K562 (cell line): ENCODE results near the gene CALR3. TPM values are rescaled to one million over a fixed set of nuclear protein-coding genes. Genes with fewer than 3 reads are reported as not detected.

Experiments
- ARID1B ChIP-seq: fragments of 450-650 bp; IDR thresholded peaks from 2 replicates; pipeline ENCODE4 v1.6.1; 2016; ENCODE audit warnings: antibody characterized with exemption, mild to moderate bottlenecking, inconsistent platforms
- CEBPB ChIP-seq: fragments of 450-650 bp; IDR thresholded peaks from 2 replicates; pipeline ENCODE4 v1.6.1; 2016; ENCODE audit warnings: missing genetic modification characterization, missing compliant biosample characterization
- ELF1 ChIP-seq: fragments of 200-800 bp; sonication (Bioruptor generic); IDR thresholded peaks from 2 replicates; pipeline ENCODE4 v1.6.1; 2016; ENCODE audit warnings: missing genetic modification characterization, missing compliant biosample characterization
- FOXM1 ChIP-seq, 2 experiments: fragments of 450-650 bp in 1 of 2; sonication (generic) in 1 of 2; formaldehyde crosslinking in 1 of 2; IDR thresholded peaks; 2 replicates each; pipeline versions ENCODE4 v1.6.1 to v1.9.0; 2017 to 2022; ENCODE audit warnings: low read depth in 2 of 2, mild to moderate bottlenecking in 2 of 2, missing genetic modification reagents in 1 of 2, moderate library complexity in 1 of 2
- MAFF ChIP-seq: IDR thresholded peaks from 2 replicates; pipeline ENCODE4 v1.6.1; 2012; ENCODE audit warnings: low read length, improper control_type of control experiment
- NCOR1 ChIP-seq: fragments of 450-650 bp; IDR thresholded peaks from 2 replicates; pipeline ENCODE4 v1.6.1; 2016; ENCODE audit warnings: mild to moderate bottlenecking, moderate library complexity
- NEUROD1 ChIP-seq: fragments of 150-350 bp; IDR thresholded peaks from 2 replicates; pipeline ENCODE4 v1.6.1; 2014; ENCODE audit warnings: borderline replicate concordance, low read length, low read depth; ENCODE audit not compliant: partially characterized antibody
- SMARCA4 ChIP-seq: fragments of 450-650 bp; IDR thresholded peaks from 2 replicates; pipeline ENCODE4 v1.6.1; 2016
- TEAD1 ChIP-seq, 2 experiments: fragments of 450-650 bp in 1 of 2; sonication (generic) in 1 of 2; formaldehyde crosslinking; IDR thresholded peaks; 2 replicates each; pipeline versions ENCODE4 v1.4.0 to v1.8.0; 2020 to 2022; ENCODE audit warnings: mild to moderate bottlenecking in 2 of 2, missing genetic modification reagents in 1 of 2
- ZNF282 ChIP-seq: sonication (generic); formaldehyde crosslinking; IDR thresholded peaks from 2 replicates; pipeline ENCODE4 v1.8.1; 2023; ENCODE audit warnings: missing genetic modification reagents
- ZNF583 ChIP-seq: fragments of 250-450 bp; sonication (Bioruptor Pico); IDR thresholded peaks from 2 replicates; pipeline ENCODE4 v1.4.0; 2020
- ZNF644 ChIP-seq: fragments of 200-800 bp; sonication (Bioruptor generic); IDR thresholded peaks from 2 replicates; pipeline ENCODE4 v1.6.1; 2016; ENCODE audit warnings: low read depth, missing genetic modification characterization, missing compliant biosample characterization
- polyA plus RNA-seq, 8 experiments: library from polyadenylated mRNA; depleted of rRNA in 4 of 8; stranded (reverse) in 5 of 8; unstranded in 3 of 8; fragments of >200 nt; fragmentation: Nextera tagmentation in 2 of 8; fragmentation: Illumina TruSeq in 1 of 8; extraction: Ambion mirVana in 2 of 8; extraction: Trizol in 1 of 8; gene quantifications; 2 replicates each; pipeline versions ENCODE4 v1.2.1 to v1.2.3, GENCODE V29; 2011 to 2014; ENCODE audit warnings: inconsistent platforms in 1 of 8, missing spikeins in 1 of 8
- total RNA-seq, 7 experiments: library from RNA; depleted of rRNA in 6 of 7; stranded (reverse); fragments of >200 nt in 6 of 7; fragmentation: Illumina TruSeq in 2 of 7; extraction: Trizol in 2 of 7; gene quantifications; 2 replicates each; pipeline versions ENCODE4 v1.2.1 to v1.2.3, GENCODE V29; 2011 to 2021; ENCODE audit warnings: low replicate concordance in 1 of 7

The CALR3 gene
- total and polyA plus RNA-seq, 9 of the 15 experiments (the other 6 are each of a cell fraction or from before 2014, with no cell fraction given) = 0.15 to 0.41 (median 0.22) TPM; not detected in 4

- TF ChIP-seq SMARCA4 (no peak), CEBPB (tag) (no peak), FOXM1 (IDR thresholded peaks at IDR 0.05; ENCODE audit: low read depth) (no peak), FOXM1 (CRISPR knock-in tag; IDR thresholded peaks at IDR 0.05; ENCODE audit: low read depth) (no peak), TEAD1 (CRISPR knock-in tag; IDR thresholded peaks at IDR 0.05) (0 out of 4 replicates have a peak, but pooled peaks have one; percentile 38 to 63), NCOR1 (no peak), ZNF282 (CRISPR knock-in tag) (no peak), ZNF583 (CRISPR knock-in tag) (no peak), MAFF (no peak), NEUROD1 (peak; percentile 56), ZNF644 (tag) (peak; percentile 98), ELF1 (tag) (peak; percentile 95), ARID1B (0 out of 2 replicates have a peak, but pooled peaks have one; percentile 8)
These were observed at the start of gene CALR3, which contains the start of gene C19orf44 (continued) for GRCh38 chr19:16495982-16496612.
